GM12872 (cell line): Measurements from ENCODE around the gene SPATA6L.

ENCODE experiments used
- TF ChIP-seq, protein P1 (sequence below): IDR thresholded peaks from 3 replicates; pipeline ENCODE4 v1.5.1; 2011; ENCODE audit warnings: low read depth, mild to moderate bottlenecking, low read length, moderate library complexity; ENCODE audit not compliant: insufficient read depth

The SPATA6L gene

DNA sequence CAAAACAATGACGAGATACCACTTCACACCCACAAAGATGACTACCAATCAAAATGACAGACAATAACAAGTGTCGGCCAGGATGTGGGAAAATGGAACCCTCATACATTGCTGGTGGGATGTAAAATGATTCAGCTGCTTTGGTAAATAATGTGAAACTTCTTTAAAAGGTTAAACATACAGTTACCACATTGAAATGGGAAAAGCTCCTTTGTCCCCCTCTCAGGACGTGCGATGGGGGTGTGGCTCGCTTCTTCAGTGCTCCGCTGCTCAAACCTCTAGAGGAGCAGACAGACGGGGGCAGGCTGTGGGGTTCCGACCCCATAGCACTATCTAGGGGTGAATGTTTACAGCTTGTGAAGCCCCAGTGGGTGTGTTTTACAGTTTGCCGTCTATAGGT, 12.2 kb downstream of the SPATA6L start:
- TF ChIP-seq, protein P1, sequence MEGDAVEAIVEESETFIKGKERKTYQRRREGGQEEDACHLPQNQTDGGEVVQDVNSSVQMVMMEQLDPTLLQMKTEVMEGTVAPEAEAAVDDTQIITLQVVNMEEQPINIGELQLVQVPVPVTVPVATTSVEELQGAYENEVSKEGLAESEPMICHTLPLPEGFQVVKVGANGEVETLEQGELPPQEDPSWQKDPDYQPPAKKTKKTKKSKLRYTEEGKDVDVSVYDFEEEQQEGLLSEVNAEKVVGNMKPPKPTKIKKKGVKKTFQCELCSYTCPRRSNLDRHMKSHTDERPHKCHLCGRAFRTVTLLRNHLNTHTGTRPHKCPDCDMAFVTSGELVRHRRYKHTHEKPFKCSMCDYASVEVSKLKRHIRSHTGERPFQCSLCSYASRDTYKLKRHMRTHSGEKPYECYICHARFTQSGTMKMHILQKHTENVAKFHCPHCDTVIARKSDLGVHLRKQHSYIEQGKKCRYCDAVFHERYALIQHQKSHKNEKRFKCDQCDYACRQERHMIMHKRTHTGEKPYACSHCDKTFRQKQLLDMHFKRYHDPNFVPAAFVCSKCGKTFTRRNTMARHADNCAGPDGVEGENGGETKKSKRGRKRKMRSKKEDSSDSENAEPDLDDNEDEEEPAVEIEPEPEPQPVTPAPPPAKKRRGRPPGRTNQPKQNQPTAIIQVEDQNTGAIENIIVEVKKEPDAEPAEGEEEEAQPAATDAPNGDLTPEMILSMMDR: no peak

DNA sequence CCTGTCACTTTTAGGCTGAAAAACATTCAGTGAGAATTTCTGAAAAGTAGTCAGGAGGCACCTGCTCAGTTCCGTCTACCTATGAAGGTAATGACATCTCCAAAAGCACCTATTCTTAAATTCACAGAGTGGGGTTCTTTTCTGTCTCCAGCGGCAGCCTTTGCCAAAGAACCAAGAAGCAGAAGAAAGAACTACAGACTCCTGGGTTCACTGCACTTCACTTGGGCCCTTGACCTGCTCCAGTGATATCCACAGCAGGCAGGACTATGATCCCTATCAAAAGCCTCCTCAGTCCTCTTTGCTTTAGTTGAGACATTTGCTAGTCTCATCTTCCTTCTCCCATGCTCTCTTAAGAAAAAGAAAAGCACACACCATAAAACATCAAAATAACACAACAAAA, 23.9 kb downstream of the SPATA6L start:
- TF ChIP-seq, protein P1: no peak

GRCh38 chr9:4640027-4640426, 26.3 kb downstream of the SPATA6L start:
- TF ChIP-seq, protein P1: peak; percentile 34; the same call in 2 of the 3 replicates

DNA sequence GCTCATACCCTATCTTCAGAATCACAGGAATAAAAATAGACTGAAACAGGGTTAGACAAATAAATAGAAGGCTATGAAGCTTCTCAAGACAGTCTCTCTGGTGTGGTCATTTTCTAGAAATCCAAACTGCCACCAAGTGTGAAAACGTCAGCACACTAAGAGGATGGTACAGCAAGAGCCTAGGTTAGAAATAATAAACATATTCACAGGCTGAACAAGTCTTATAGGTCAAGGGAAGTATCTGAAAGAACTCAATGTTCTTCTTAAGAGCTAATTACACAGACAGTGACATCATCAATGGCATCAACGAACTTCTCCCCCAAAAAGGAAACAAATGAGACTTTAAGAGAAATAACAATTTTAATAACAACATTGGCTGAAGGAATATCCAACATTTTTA, 26.9 kb downstream of the SPATA6L start:
- TF ChIP-seq, protein P1: no peak

DNA sequence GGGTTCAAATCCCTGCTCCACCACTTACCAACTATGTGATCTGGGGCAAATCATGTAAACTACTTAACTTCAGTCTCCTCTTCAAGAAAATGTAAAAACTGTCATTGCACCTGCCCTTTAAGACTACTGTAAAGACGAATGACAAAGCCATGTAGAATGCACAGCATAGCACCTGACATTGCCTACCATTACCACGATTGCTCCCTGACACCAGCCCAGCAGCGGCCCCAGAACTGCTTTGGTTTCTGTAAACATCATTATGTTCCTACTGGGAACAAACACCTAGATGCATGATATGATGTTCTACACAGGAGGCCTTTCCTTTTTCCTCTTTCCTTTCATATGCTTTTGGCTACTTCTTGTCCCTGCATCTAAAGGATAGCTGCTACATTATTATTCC, 27.3 kb downstream of the SPATA6L start:
- TF ChIP-seq, protein P1: no peak

DNA sequence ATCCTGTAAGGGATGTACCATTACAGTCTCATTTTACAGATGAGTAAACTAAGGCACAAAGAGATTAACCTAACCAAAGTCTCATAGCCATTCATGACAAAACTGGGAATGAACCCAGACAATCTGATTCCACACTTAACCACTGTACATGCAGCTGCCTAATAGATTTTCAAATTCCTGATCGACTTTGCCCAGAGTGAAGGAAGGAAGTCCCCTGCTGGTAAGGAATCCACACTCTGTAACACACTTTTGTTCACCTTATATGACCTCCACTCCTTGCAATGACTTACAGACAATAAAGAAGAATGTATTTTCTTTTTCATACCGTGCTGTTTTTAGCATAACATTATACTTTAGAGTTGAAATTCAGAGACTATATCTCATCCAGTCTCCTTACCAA, 35.4 kb downstream of the SPATA6L start:
- TF ChIP-seq, protein P1: no peak

DNA sequence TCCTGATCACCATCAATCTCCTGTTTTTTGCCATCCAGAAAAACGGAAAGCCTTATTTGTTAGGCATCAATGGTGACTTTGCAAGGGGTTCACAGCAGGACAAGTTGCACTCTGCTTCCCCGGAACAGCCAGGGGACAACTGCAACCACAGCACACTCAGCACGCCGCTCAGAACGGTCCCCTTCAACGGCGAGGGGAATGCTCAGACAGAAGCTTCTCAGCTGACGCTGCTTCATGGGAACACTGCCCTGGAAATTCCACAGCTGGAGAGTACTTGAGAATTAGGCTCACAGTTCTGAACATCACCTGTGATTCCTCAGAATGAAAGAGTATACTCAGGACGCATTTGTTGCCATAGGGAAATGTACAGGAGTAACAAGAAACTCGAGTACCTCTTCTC, 44.3 kb downstream of the SPATA6L start:
- TF ChIP-seq, protein P1: no peak
